ENCODE results near the gene IL17D.
"Not testable (repeated sequence)": the region's sequence is repeated elsewhere in the genome, so short reads cannot be mapped to it uniquely, and the experiment has no call there.

Gene IL17D

DNA sequence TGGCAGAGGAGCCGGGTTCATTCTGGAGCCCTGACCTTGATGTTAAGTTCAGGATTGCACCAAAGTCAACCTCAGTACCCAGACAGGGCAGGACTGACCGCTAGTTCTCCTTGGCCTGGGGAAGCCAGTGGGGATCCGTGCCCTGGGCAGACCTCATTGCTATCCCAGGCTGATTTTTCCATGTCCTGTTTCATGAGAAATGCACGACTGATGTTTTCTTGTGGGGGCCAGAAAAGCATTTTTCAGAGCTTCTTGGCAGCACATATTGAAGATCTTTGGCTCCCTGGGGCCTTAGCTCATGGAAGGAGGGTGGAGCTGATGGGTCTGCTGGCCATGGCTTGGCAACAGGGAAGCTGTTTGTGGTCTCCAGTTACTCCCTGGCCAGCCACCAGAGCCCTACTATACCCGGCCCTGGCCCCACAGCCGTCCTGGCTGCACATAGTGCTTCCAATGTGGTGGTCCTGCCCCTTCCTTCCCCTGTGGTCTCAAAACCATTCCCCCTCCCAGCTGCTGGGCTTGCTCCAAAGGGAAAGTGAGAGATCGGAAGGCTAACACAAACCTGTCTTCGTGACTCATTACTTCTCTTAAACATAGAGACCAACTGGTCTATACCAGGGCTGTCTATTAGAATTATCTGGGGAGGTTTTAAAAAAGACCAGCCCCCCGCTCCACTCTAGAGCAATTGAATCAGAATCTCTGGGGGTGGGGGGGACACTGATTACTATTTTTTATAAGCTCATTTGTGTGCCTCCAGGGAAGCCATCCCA, 11.2 kb downstream of the IL17D start:
- DNase-seq = no peak
- in situ Hi-C loops (cut with HindIII; ENCODE audit: low pct_ligation_motif_present, low pct_unique_long_range_greater_than_20kb, low sequenced_read_pairs) = no loop called here

DNA sequence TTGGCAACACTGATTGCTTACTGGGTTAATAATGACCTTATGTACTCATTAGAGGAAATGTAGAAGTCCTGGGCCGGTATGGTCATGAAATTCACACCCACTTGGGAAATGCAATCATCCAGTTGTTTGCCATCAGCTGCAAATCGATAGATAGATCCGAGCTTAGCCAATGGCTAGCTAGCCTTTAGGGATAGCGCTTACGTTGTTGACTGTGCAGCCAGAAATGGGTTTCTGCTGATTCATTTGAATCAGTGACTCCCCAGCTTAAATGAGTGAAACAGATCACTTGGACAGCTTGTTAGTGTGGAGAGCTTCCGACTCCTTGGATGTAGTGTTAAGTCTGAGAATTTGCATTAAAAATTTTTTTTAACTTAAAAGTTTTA, 11.8 kb downstream of the IL17D start:
- in situ Hi-C loops (cut with HindIII; ENCODE audit: low pct_ligation_motif_present, low pct_unique_long_range_greater_than_20kb, low sequenced_read_pairs) = no loop called here
- no peak for DNase-seq

DNA sequence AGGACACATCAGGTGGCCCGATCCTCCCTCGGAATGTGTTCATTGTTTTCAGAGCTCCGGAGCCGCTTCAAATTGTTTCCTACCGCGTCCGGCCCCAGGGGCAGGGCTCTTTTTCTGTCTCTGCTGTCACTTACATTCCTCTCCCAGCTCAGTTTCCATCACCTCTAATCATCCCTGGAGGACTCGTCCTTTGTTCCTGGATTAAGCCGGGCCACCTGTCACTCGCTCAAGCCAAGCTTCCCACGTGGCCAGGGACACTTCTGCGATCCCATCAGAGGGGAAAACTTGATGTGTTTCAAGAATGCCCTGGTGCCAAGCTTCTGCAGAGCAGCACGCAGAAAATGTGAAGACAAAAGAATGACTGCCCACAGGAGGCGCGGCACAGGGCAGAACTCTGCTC, 13.5 kb downstream of the IL17D start:
- in situ Hi-C loops (cut with HindIII; ENCODE audit: low pct_ligation_motif_present, low pct_unique_long_range_greater_than_20kb, low sequenced_read_pairs) = no loop called here
- no peak for DNase-seq

DNA sequence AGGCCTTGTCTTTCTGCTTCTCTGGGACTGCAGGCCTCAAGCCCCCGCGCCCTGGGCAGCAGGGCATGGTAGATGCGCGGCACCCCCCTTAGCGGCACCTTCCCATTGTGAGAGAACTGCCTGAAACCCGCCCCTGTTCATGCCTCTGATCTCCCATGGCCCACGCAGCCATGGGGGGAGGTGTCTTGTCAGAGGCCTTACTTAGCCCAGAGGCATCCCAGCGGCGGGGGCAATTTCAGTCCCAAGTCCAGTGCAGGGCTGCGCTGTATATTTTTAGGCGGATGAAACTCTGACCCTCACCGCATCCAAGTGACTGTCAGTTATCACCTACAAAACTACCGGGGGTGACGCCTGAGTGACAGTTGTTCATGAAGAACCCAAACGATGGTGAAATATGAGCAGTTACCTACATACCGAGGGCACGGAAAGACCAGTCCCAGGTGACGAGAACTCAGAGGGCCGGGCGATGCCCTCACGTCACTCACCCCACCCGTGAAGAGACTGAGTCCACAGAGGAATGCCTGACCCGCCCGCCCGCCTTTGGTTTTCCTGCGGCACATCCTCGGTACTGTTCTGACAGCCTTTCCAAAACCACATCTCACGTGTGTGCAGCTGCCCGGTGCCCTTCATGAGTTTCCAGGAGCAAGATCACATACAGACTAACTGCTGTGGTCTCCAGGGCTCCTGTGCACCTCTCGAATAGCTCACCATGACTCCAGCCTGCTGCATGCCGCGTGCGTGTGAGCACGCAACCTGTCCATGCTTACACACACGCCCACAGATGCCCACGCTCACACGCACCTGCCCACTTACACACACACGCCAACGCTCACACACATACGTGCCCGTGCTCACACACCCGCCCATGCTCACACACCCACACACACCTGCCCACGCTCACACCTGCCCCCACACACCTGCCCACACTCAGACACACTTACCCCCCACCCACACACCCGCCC, 14.4 kb downstream of the IL17D start:
- in situ Hi-C loops (cut with HindIII; ENCODE audit: low pct_ligation_motif_present, low pct_unique_long_range_greater_than_20kb, low sequenced_read_pairs) = no loop called here
- DNase-seq = no peak

DNA sequence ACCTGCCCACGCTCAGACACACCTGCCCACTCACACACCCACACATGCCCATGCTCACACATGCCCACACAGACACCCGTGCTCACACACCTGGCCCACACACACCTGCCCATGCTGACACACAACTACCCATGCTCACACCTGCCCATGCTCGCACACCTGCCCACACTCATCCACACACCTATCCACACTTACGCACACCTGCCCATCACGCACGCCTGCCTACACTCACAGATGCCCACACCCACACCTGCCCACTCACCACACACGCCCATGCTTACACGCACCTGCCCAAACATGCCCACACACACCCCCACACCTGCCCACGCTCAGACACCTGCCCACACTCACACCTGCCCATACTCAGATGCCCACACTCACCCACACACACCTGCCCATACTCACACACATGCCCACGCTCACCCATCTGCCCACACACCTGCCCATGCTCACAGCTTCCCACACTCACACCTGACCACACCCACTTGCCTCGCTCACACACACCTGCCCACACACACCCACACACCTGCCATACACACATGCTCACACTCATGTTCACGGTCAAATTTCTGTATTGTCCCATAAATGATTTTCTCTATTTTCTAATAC, 15.6 kb downstream of the IL17D start:
- in situ Hi-C loops (cut with HindIII; ENCODE audit: low pct_ligation_motif_present, low pct_unique_long_range_greater_than_20kb, low sequenced_read_pairs) = no loop called here
- DNase-seq = no peak

DNA sequence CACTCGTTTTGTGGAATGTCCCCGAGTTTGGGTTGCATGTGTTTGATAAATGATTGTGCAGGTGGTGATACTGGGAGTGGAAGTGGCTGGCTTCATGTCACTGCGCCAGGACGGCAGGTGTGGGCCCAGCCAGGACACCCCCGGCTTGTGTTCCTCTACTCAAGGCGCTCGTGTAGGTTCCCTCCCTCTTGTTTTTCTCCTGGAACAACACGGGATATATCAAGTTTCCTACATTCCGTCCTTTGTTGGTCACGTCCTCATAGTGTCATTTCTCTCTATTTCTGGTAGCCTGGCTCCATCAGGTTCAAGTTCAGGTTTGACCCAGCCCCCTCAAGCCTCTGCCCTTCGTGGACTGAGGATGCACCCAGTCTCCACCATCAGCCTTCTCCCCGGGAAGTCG, 16.3 kb downstream of the IL17D start:
- in situ Hi-C loops (cut with HindIII; ENCODE audit: low pct_ligation_motif_present, low pct_unique_long_range_greater_than_20kb, low sequenced_read_pairs) = no loop called here
- DNase-seq = no peak

DNA sequence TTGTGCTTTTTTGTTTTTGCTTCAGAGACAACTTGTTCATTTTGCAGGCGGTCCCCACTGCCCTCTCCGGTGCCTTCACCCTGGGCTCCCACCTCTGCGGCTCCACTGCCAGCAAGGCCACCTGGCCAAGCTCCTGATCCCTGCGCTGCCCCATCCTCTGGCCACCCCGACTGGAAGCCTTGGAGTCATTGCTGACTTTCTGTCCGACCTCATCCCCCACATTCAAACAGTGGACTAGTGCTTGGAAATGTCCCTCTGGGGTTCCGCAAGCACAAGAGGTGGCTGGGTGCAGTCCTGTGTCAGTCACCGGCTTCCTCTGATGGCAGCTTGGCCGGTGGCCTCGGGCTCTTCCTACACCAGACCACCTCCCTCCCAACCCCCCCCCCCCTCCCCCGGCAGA, 17.0 kb downstream of the IL17D start:
- no peak for DNase-seq
- in situ Hi-C loops (cut with HindIII; ENCODE audit: low pct_ligation_motif_present, low pct_unique_long_range_greater_than_20kb, low sequenced_read_pairs) = no loop called here

DNA sequence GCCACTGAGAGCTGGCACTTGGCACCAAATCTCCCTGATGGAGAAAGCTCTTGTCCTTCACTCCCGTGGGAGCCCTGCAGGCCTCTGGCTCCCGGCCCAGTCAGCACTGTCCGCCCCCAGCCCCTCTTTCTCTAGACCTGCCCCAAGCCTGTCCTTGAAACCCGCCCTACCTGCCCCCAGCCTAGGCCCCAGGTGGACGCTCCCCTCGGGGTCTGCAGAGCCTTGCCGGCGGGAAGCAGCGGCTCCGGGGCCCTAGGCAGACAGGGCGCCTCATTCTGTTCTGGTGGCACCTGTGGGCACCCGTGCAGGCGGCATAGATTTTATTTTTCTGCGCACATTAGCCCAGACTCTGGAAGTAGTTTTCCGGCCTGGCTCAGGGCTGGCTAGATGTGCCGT, 17.6 kb downstream of the IL17D start:
- in situ Hi-C loops (cut with HindIII; ENCODE audit: low pct_ligation_motif_present, low pct_unique_long_range_greater_than_20kb, low sequenced_read_pairs) = no loop called here
- no peak for DNase-seq

DNA sequence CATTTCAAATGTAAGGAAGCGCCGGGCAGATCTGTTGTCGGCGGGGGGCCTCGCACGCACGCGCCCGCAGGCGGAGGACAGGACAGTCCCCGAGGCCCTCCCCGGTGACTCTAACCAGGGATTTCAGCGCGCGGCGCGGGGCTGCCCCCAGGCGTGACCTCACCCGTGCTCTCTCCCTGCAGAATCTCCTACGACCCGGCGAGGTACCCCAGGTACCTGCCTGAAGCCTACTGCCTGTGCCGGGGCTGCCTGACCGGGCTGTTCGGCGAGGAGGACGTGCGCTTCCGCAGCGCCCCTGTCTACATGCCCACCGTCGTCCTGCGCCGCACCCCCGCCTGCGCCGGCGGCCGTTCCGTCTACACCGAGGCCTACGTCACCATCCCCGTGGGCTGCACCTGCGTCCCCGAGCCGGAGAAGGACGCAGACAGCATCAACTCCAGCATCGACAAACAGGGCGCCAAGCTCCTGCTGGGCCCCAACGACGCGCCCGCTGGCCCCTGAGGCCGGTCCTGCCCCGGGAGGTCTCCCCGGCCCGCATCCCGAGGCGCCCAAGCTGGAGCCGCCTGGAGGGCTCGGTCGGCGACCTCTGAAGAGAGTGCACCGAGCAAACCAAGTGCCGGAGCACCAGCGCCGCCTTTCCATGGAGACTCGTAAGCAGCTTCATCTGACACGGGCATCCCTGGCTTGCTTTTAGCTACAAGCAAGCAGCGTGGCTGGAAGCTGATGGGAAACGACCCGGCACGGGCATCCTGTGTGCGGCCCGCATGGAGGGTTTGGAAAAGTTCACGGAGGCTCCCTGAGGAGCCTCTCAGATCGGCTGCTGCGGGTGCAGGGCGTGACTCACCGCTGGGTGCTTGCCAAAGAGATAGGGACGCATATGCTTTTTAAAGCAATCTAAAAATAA, 18.2 kb downstream of the IL17D start:
- peak; percentile 59 for DNase-seq
- in situ Hi-C loops (cut with HindIII; ENCODE audit: low pct_ligation_motif_present, low pct_unique_long_range_greater_than_20kb, low sequenced_read_pairs) = no loop called here

DNA sequence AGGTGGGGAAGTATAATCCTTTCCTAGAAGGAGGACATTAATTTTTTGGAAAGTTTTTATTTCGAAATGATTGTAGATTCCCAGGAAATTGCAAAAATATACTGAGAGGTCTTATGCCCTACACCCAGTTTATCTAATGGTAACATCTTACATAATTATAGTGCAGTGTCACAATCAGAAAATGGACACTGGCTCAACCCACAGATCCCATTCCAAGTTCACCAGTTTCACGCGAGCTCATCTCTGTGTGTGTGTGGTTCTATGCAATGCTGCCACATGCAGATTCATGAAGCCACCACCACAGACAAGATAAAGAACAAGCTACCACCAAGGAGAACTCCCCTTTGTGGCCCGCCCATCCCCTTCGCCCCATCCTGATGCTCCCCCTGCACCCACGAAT, 24.4 kb downstream of the IL17D start:
- DNase-seq = no peak
- in situ Hi-C loops (cut with HindIII; ENCODE audit: low pct_ligation_motif_present, low pct_unique_long_range_greater_than_20kb, low sequenced_read_pairs) = no loop called here

DNA sequence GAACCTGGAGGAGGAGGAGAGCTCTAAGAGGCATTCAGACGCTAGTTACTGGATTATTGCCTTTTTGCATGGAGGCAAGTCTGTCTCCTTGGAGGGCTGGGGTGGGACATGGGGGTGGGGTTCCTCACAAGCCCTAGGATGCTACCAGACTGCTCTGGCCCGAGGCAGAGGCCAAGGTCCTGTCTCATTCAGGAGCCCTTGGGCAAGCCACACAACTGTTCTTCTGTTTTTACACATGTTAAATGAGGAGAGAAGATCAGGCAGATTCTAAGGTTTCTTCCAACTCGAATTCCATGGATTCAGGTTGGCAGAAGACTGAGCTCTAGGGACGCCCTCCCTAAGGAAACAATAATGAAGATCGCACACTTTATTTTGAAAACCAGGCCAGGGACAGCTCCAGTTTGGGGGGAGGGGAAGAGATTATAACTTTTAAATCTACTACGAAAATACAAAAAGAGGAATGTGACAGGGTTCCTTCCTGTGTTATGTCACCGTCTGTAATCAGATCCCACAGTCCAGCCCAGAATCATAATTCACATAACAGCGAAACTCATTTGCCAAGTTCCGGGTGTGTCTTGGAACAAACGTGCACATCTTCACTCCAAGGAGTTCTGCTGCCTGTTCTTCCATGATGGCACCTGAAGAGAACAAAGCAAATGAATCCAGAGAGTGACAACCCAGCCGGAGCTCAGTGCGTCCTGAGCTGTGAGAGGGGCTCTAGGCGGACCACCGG, 25.2 kb downstream of the IL17D start:
- in situ Hi-C loops (cut with HindIII; ENCODE audit: low pct_ligation_motif_present, low pct_unique_long_range_greater_than_20kb, low sequenced_read_pairs) = no loop called here
- DNase-seq = no peak

DNA sequence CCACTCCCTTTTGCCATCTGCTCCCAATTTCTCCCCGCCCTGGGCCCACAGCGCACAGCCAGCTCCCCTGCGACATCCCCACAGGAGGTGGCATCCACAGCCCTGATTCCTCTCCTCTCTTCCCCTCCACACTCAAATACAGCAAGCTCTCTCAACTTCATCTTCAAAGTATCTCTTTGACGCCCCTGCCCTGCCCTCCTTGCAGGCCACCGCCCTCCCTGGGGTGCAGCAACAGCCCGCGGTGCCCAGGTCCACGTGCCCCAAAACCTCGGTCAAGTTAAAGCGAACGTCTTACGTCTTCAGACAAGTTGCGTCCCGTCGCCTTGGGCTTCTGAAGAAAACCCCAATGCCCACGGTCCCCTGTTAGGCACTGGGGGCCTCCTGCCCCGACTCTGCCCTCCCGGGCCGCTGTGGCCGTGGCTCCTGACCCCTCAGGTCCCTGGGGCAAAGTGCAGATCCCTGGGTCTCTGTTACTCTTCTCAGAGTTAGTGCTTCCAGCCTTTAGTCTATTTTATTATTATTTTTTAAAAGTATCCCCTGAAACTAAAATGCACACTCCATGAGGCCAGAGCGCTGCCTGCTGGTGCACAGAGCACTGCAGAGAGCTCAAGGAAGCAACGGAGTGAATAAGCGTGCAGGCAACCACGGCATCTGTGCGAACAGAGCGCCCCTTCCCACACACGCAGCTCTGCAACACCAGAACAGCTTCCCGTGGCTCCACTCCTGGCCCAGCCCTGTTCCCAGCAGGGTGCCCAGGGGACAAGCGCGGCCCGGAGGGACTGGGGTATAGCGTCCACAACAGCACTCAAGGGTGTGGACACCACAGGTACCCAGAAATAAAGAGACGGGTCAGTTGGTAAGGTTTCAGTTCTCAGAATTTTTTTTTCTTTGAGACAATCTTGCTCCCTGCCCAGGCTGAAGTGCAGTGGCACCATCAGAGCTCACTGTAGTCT, 26.4 kb downstream of the IL17D start:
- in situ Hi-C loops (cut with HindIII; ENCODE audit: low pct_ligation_motif_present, low pct_unique_long_range_greater_than_20kb, low sequenced_read_pairs) = no loop called here
- DNase-seq = no peak

DNA sequence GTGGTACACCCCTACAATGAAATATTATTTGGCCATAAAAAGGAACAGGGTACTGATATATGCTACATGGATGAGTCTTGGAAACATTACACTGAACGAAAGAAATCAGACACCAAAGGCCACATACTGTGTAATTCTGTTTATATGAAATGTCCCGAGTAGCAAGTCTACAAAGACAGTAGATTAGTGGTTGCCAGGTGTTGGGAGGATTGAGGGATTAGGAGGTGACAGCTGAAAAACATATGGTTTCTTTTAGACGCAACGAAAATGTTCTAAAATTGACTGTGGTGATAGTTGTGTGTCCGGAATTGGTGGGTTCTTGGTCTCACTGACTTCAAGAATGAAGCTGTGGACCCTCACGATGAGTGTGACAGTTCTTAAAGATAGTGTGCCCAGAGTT, 35.1 kb downstream of the IL17D start:
- in situ Hi-C loops (cut with HindIII; ENCODE audit: low pct_ligation_motif_present, low pct_unique_long_range_greater_than_20kb, low sequenced_read_pairs) = no loop called here
- no peak for DNase-seq

DNA sequence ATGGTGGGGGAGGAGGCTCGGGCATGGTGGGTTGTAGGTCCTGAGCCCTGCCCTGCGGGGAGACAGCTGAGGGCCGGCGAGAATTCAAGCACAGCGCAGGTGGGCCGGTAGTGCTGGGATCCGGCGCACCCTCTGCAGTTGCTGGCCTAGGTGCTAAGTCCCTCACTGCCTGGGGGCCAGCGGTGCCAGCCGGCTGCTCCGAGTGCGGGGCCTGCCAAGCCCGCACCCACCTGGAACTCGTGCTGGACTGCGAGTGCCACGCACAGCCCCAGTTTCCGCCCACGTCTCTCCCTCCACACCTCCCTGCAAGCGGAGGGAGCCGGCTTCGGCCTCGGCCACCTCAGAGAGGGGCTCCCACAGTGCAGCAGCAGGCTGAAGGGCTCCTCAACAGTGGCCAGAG, 36.5 kb downstream of the IL17D start:
- DNase-seq = no peak

DNA sequence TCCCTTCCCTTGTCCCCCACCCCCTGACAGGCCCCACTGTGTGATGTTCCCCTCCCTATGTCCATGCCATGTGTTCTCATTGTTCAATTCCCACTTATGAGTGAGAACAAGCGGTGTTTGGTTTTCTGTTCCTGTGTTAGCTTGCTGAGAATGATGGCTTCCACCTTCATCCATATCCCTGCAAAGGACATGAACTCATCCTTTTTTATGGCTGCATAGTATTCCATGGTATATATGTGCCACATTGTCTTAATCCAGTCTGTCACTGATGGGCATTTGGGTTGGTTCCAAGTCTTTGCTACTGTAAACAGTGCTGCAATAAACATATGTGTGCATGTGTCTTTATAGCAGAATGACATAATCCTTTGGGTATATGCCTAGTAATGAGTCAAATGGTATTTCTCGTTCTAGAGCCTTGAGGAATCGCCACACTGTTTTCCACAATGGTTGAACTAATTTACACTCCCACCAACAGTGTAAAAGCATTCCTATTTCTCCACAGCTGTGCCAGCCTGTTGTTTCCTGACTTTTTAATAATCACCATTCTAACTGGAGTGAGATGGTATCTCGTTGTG, 40.4 kb downstream of the IL17D start:
- DNase-seq; in situ Hi-C loops (cut with HindIII; ENCODE audit: low pct_ligation_motif_present, low pct_unique_long_range_greater_than_20kb, low sequenced_read_pairs): not testable (repeated sequence)

More for the DNA sequence above, 36.5 kb downstream of the IL17D start:
- in situ Hi-C loops (cut with HindIII; ENCODE audit: low pct_ligation_motif_present, low pct_unique_long_range_greater_than_20kb, low sequenced_read_pairs) = no loop called here

DNA sequence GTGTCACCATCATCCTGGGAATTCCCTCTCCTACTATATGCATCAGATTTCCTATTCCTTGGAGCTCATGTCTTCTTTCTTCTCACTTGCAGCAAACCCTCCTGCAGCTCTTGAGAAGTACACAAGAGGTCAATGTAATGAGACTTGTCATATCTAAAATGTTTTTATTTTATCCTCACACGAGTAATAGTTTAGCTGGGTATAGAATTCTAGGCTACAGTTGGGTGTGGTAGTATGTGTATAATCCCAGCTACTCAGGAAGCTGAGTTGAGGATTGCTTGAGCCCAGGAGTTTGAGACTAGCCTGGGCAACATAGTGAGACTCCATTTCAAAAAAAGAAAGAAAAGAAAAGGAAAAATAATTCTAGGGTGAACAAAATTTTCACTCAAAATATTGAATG, 45.9 kb downstream of the IL17D start:
- no peak for DNase-seq
- in situ Hi-C loops (cut with HindIII; ENCODE audit: low pct_ligation_motif_present, low pct_unique_long_range_greater_than_20kb, low sequenced_read_pairs) = no loop called here

DNA sequence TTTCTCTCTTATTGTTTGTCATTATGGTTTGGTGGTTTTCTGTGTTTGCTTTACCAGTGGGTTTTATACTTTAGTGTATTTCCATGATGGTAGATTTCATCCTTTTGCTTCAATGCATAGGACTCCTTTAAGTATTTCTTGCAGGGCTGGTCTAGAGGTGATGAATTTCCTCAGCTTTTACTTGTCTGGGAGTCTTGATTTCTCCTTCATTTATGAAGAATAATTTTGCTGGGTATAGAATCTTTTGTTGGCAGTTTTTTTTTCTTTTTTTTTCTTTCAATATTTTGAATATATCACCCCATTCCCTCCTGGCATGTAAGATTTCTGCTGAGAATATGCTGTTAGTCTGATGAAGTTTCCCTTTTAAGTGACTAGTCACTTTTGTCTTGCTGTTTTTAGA, 50.5 kb downstream of the IL17D start:
- no peak for DNase-seq
- in situ Hi-C loops (cut with HindIII; ENCODE audit: low pct_ligation_motif_present, low pct_unique_long_range_greater_than_20kb, low sequenced_read_pairs) = no loop called here

All from ACHN (cell line).